HFFc6 (cell line): ENCODE data around the gene DHRS1. TPM values are rescaled to one million over a fixed set of nuclear protein-coding genes. Genes with fewer than 3 reads are reported as not detected.

ENCODE experiments used
- DNase-seq: peaks from one replicate; pipeline ENCODE4 v3.0.0-alpha.2; 2018
- H3K27ac Mint-ChIP-seq: 2 replicates; pipeline ENCODE4 v1.8.0; 2020; ENCODE audit warnings: mild to moderate bottlenecking, mixed read lengths
- H3K27me3 Mint-ChIP-seq: 2 replicates; pipeline ENCODE4 v1.8.0; 2021; ENCODE audit warnings: mild to moderate bottlenecking, moderate library complexity, mixed read lengths; ENCODE audit not compliant: insufficient read depth
- H3K36me3 Mint-ChIP-seq: 2 replicates; pipeline ENCODE4 v1.8.0; 2021; ENCODE audit warnings: low read depth, mixed read lengths
- H3K4me1 Mint-ChIP-seq: 2 replicates; pipeline ENCODE4 v1.8.0; 2020; ENCODE audit warnings: low read depth, mixed read lengths
- H3K4me3 Mint-ChIP-seq: 2 replicates; pipeline ENCODE4 v1.8.0; 2020; ENCODE audit warnings: mild to moderate bottlenecking, moderate library complexity, mixed read lengths
- H3K9me3 Mint-ChIP-seq: 2 replicates; pipeline ENCODE4 v1.8.0; 2020; ENCODE audit warnings: mild to moderate bottlenecking, mixed read lengths
- CTCF ChIP-seq: fragments of 200-600 bp; sonication (generic); IDR thresholded peaks from 2 replicates; pipeline ENCODE4 v1.5.0; 2021; ENCODE audit warnings: antibody characterized with exemption, mild to moderate bottlenecking
- total RNA-seq, 6 experiments: library from RNA; stranded (reverse); fragmentation: NEBNext Ultra II Directional; extraction: Animal tissue kit (Norgen Biotek cat#: 25700); gene quantifications; 2 replicates in 1 of 6; 3 replicates in 5 of 6; pipeline ENCODE4 v1.2.3, GENCODE V29; 2021

DHRS1 gene
- total RNA-seq, 6 experiments from 2014 or later, result 32.9 to 42.2 (median 39.1) TPM

GRCh38 chr14:24260026-24260779 lies 39.4 kb downstream of the DHRS1 start:
- Mint-ChIP-seq H3K4me1 (peaks cover 18% of the 10 kb centered on the region; the same call in 1 of the 2 replicates), H3K9me3 (no peaks in the 10 kb centered on the region), H3K4me3 (no peak overlapping the region; the same call in 1 of the 2 replicates), H3K27me3 (no peaks in the 10 kb centered on the region), H3K27ac (no peak overlapping the region), H3K36me3 (no peaks in the 10 kb centered on the region)
- DNase-seq, result no peak
- TF ChIP-seq CTCF, result no peak

DNA sequence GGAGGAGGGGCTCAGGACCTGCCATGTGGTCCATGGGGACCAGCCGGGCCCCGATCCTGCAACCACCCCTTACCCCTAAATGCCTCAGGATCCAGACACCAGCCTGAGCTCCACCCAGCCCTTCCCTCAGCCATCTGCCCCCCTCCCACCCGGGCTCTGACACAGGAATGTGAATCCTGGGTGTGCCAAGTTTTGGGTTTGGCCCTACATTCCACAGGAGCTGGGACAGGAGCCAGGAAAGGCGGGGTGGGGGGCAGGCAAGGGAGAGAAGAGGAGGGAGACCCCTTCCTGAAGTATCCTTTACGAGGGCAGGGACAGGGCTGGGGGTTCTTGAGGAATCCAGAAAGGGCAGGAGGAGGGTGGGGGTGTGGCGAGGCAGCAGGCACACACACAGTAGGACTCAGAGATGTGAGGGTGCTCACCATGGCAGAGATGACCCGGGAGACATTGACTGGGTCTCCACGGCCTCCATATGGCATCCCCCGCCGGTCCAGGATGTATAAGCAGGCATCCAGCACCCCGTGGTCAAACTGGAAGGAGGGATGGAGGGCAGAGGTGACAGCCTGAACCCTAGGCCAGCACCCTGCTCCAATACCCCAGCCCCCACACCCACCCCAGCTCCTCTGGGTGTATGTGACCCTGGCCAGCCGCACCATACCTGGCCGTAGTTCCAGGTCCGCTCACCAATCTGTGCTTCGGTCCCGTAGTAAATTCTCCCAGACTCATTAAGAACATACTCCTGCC lies 40.1 kb downstream of the DHRS1 start:
- H3K4me3 Mint-ChIP-seq, result no peak overlapping the region; the same call in 1 of the 2 replicates
- no peak overlapping the region; the same call in 1 of the 2 replicates for H3K27ac Mint-ChIP-seq
- TF ChIP-seq CTCF, result no peak
- DNase-seq, result no peak
- H3K36me3 Mint-ChIP-seq, result no peaks in the 10 kb centered on the region
- H3K9me3 Mint-ChIP-seq, result no peaks in the 10 kb centered on the region
- peaks cover 1% of the 10 kb centered on the region; the same call in 1 of the 2 replicates for H3K27me3 Mint-ChIP-seq
- H3K4me1 Mint-ChIP-seq, result peaks cover 18% of the 10 kb centered on the region; the same call in 1 of the 2 replicates

DNA sequence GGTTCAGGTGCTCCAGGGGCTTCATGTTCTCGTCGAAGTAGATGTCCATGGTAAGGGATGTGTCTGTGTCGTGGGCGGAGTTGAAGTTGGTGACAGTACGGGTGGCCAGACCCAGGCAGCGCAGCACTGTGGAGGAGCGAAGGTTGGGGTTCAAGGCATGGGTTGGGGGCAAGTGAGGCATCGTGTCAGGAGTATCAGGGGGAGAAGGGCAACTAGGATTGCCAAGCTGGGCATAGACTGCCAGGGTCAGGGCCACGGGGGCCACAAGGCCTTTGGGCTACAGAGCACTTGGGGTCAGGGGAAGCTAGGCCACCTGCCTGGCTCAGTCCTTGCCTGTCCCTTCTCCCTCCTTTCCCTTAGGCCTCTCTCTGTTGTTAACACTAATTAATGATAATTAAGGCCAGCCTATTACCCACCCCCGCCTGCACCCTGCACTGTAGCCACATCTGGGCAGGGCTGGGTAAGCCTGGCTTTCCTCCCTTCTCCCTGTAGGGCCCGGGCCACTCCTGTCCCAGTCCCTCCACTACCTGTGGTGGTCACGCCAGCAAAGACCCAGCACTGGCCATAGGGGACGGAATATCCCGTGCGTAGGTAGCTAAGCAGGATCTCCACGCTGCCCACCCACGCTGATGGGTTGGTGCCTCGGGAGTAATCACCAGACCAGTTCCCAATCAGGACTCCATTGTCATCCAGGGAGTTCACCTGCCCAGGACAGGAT lies 40.9 kb downstream of the DHRS1 start:
- no peak overlapping the region for H3K27ac Mint-ChIP-seq
- no peaks in the 10 kb centered on the region for H3K36me3 Mint-ChIP-seq
- H3K4me3 Mint-ChIP-seq, result no peak overlapping the region
- H3K9me3 Mint-ChIP-seq, result no peaks in the 10 kb centered on the region
- no peak for DNase-seq
- peaks cover 18% of the 10 kb centered on the region; the same call in 1 of the 2 replicates for H3K4me1 Mint-ChIP-seq
- peaks cover 2% of the 10 kb centered on the region; the same call in 1 of the 2 replicates for H3K27me3 Mint-ChIP-seq
- no peak for TF ChIP-seq CTCF

DNA sequence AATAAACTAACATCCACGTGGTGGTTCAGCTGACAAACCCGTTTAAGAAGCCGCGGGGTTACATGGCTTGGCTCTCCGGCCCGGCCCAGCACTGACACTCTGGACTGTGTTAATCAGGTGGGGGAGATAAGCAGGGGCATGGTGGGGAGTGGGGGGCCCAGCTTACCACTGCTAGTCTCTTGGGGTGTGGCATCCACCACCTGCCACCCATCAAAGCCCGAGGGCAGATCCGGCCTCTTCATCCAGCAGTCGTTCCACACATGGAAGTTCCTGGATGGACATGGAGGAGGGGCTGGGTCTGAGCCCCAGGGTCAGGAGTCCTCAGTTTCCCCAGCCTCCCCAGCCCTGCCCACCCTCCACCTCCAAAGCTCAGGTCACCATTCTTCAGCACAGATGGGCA lies 41.5 kb downstream of the DHRS1 start:
- H3K27me3 Mint-ChIP-seq, result peaks cover 2% of the 10 kb centered on the region; the same call in 1 of the 2 replicates
- H3K27ac Mint-ChIP-seq, result no peak overlapping the region
- no peak overlapping the region for H3K4me3 Mint-ChIP-seq
- H3K4me1 Mint-ChIP-seq, result peaks cover 18% of the 10 kb centered on the region; the same call in 1 of the 2 replicates
- no peaks in the 10 kb centered on the region for H3K9me3 Mint-ChIP-seq
- no peaks in the 10 kb centered on the region for H3K36me3 Mint-ChIP-seq
- DNase-seq, result no peak
- no peak for TF ChIP-seq CTCF

DNA sequence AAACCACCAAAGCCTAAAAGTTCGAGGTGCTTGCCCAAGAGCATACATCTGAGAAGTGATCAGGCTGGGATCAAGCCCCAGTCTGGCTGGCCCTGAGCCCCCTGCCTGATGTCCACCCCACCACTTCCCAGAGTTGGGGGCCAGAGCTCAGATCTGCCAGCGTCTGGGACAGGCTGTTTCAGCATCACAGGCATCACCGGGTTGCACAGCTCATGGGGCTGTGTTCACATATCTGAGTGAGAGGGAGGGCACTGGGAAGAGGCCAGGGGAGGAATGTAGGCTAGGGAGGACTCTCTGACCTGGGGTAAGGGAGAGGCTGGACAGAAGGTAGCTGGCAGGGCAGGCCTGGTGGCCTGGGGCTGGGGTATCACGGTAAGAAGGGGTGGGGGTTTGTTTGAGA lies 42.6 kb downstream of the DHRS1 start:
- DNase-seq, result no peak
- Mint-ChIP-seq H3K9me3 (no peaks in the 10 kb centered on the region), H3K27ac (no peak overlapping the region), H3K36me3 (no peaks in the 10 kb centered on the region), H3K4me1 (peaks cover 22% of the 10 kb centered on the region), H3K4me3 (no peak overlapping the region), H3K27me3 (peaks cover 2% of the 10 kb centered on the region; the same call in 1 of the 2 replicates)
- no peak for TF ChIP-seq CTCF
